HG03432 (cell line): ENCODE results near the gene ANKRD13B.

ENCODE experiments used
- ATAC-seq: cut with Tn5 transposase; IDR thresholded peaks from one replicate; pipeline ENCODE4 v1.9.1; 2021; ENCODE audit warnings: mild to moderate bottlenecking, moderate library complexity; ENCODE audit not compliant: unreplicated experiment

Gene ANKRD13B

GRCh38 chr17:29615492-29616299 lies 22.8 kb downstream of the ANKRD13B start:
- ATAC-seq, result peak; percentile 60

- ATAC-seq, result no peak
Observed at GRCh38 chr17:29616300-29617048, 23.5 kb downstream of the ANKRD13B start.

- ATAC-seq, result peak; percentile 43
Observed at GRCh38 chr17:29617125-29617480, 24.2 kb downstream of the ANKRD13B start.

- ATAC-seq, result peak; percentile 30
Observed at GRCh38 chr17:29617481-29618271, 24.7 kb downstream of the ANKRD13B start.

- ATAC-seq, result no peak
Observed at GRCh38 chr17:29618272-29619065, 25.5 kb downstream of the ANKRD13B start.

GRCh38 chr17:29619251-29619650 lies 26.3 kb downstream of the ANKRD13B start:
- ATAC-seq, result no peak

GRCh38 chr17:29620271-29620670 lies 27.3 kb downstream of the ANKRD13B start:
- ATAC-seq, result no peak

- ATAC-seq, result no peak
Observed at GRCh38 chr17:29620779-29621500, 28.0 kb downstream of the ANKRD13B start.

GRCh38 chr17:29621751-29622194 lies 28.8 kb downstream of the ANKRD13B start:
- ATAC-seq, result no peak

- ATAC-seq, result peak; percentile 54
Observed at GRCh38 chr17:29622337-29623282, 29.7 kb downstream of the ANKRD13B start, which contains the start of gene CORO6. CORO6 (minus strand) TSS chr17:29622912; CDS start chr17:29621421, 1,491 bp downstream.

- ATAC-seq, result no peak
Observed at GRCh38 chr17:29623283-29623647, 30.3 kb downstream of the ANKRD13B start.

GRCh38 chr17:29624586-29624985 lies 31.7 kb downstream of the ANKRD13B start:
- ATAC-seq, result no peak

- no peak for ATAC-seq
Observed at GRCh38 chr17:29625037-29625750, 32.3 kb downstream of the ANKRD13B start.

- no peak for ATAC-seq
Observed at GRCh38 chr17:29627951-29628350, 35.0 kb downstream of the ANKRD13B start.

- no peak for ATAC-seq
Observed at GRCh38 chr17:29628644-29629043, 35.7 kb downstream of the ANKRD13B start.

- no peak for ATAC-seq
Observed at GRCh38 chr17:29629839-29630238, 36.9 kb downstream of the ANKRD13B start.

- no peak for ATAC-seq
Observed at GRCh38 chr17:29630630-29631193, 37.8 kb downstream of the ANKRD13B start.

GRCh38 chr17:29633886-29634285 lies 41.0 kb downstream of the ANKRD13B start:
- ATAC-seq, result no peak
